ENCODE results near the gene OLIG2.

DNA sequence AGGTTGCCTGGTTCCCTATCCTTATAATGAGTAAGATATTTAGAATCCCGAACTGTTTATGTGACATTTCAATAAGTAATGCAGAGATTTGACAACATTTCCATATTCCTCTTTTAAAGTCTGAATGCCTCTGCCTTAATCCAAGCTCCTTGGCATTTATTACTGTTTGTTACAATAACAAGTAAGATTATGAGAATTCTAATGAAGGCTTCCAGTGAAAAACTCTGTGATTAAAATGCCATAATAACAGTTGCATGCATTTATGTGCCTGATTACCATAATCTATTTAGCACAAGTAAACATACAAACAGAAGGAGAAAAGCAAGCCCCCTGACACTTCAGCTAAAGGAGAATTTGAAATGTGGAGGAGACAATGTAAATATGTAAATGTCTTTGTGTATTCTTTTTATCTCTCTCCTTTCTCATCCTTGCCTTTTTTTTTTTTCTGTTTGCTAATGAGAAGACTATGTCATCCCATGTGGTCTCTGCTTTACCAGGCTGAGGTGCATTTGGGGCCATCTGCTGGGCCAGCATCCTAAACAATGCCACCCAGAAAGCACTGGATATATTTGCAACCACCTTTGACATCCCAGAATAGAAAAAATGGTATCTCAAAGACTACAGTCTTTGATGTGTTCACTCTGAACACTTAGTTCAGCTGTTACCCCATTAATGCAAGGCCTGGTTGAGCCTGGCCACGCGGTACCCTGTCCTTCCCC lies 17.2 kb upstream of the OLIG2 start:
- TF ChIP-seq ZNF384 (IDR thresholded peaks at IDR 0.05) (no peak), ELF4 (IDR thresholded peaks at IDR 0.05) (no peak), CTBP1 (IDR thresholded peaks at IDR 0.05; ENCODE audit: borderline replicate concordance) (no peak), SUZ12 (IDR thresholded peaks at IDR 0.05) (no peak), HDGF (IDR thresholded peaks at IDR 0.05; ENCODE audit: borderline replicate concordance) (no peak), TARDBP (IDR thresholded peaks at IDR 0.05) (no peak)

Data from HEK293T (cell line).